GM12878 (cell line): ENCODE measurements around the gene ITPR2. TPM values are rescaled to one million over a fixed set of nuclear protein-coding genes. Genes with fewer than 3 reads are reported as not detected.

Experiments used
- ATAC-seq: fragments of 200-7000 bp; cut with Tn5 transposase; 3 replicates; pipeline ENCODE4 v1.9.1; 2020; ENCODE audit warnings: mild to moderate bottlenecking, moderate library complexity
- BruUV-seq: library from RNA; stranded (reverse); fragments of 400-500 nt; replicated peaks from 2 replicates; lab custom pipeline; 2021; lab: Mats Ljungman, UMichigan
- CTCF ChIA-PET: fragments of 300-600 bp; sonication (Branson Sonifier 250); formaldehyde crosslinking; extraction: SDS; loops from one replicate; lab custom pipeline; 2021; ENCODE audit warnings: inconsistent platforms; lab: Yijun Ruan, JAX
- POLR2A ChIA-PET: fragments of 350-600 bp; formaldehyde crosslinking; extraction: SDS; loops from one replicate; lab custom pipeline; 2021; ENCODE audit warnings: inconsistent platforms; lab: Charles Lee
- RAD21 ChIA-PET: fragments of 300-600 bp; sonication (Branson Sonifier 250); formaldehyde crosslinking; loops from one replicate; lab custom pipeline; 2023; ENCODE audit warnings: antibody characterized with exemption; ENCODE audit not compliant: unreplicated experiment; lab: Charles Lee
- SMC1A ChIA-PET: fragments of 300-600 bp; sonication (Branson Sonifier 250); formaldehyde crosslinking; loops from one replicate; lab custom pipeline; 2023; ENCODE audit not compliant: unreplicated experiment, uncharacterized antibody; lab: Charles Lee
- DNase-seq: peaks from one replicate; pipeline ENCODE4 v3.0.0-alpha.2; 2011; ENCODE audit warnings: low read depth, low spot score
- FAIRE-seq: peaks from 3 replicates; lab custom pipeline; 2011; peaks lifted over from hg19 to GRCh38; lab: Jason Lieb, UNC
- H2AFZ ChIP-seq: 2 replicates; pipeline ENCODE4 v1.6.0; 2011; ENCODE audit warnings: low read depth, low read length, control low read depth; ENCODE audit not compliant: control insufficient read depth
- H3K27ac ChIP-seq: 2 replicates; pipeline ENCODE4 v1.5.1; 2011; ENCODE audit warnings: control low read depth; ENCODE audit not compliant: control insufficient read depth, insufficient read depth
- H3K27me3 ChIP-seq, 2 experiments: replicated peaks in 1 of 2; 2 replicates each; pipeline versions ENCODE4 v1.6.0 to v1.6.1; 2011; ENCODE audit warnings: low read length in 1 of 2; ENCODE audit not compliant: control insufficient read depth in 2 of 2, insufficient read depth in 2 of 2
- H3K36me3 ChIP-seq, 2 experiments: 2 replicates each; pipeline ENCODE4 v1.5.1; 2011; ENCODE audit warnings: low read length in 1 of 2; ENCODE audit not compliant: control insufficient read depth in 2 of 2, insufficient read depth in 2 of 2
- H3K4me1 ChIP-seq: 2 replicates; pipeline ENCODE4 v1.6.1; 2011; ENCODE audit warnings: mild to moderate bottlenecking, low read length, moderate library complexity, mixed read lengths; ENCODE audit not compliant: control insufficient read depth, insufficient read depth
- H3K4me2 ChIP-seq: 2 replicates; pipeline ENCODE4 v1.6.0; 2011; ENCODE audit warnings: control low read depth; ENCODE audit not compliant: control insufficient read depth, insufficient read depth
- H3K4me3 ChIP-seq: fragments of 200-600 bp; sonication (generic); 2 replicates; pipeline ENCODE4 v1.5.1; 2016
- H3K79me2 ChIP-seq: 2 replicates; pipeline ENCODE4 v1.6.0; 2011; ENCODE audit warnings: low read length; ENCODE audit not compliant: control insufficient read depth, insufficient read depth
- H3K9ac ChIP-seq: 2 replicates; pipeline ENCODE4 v1.8.0; 2011; ENCODE audit warnings: low read length, control low read depth, mixed read lengths; ENCODE audit not compliant: control insufficient read depth, insufficient read depth
- H3K9me3 ChIP-seq: replicated peaks from 3 replicates; pipeline ENCODE4 v1.5.1; 2011; ENCODE audit warnings: mild to moderate bottlenecking, low read length; ENCODE audit not compliant: control insufficient read depth, insufficient read depth
- H4K20me1 ChIP-seq: 2 replicates; pipeline ENCODE4 v1.6.0; 2011; ENCODE audit not compliant: control insufficient read depth, insufficient read depth
- CBX3 ChIP-seq: fragments of 200-600 bp; sonication (generic); IDR thresholded peaks from 2 replicates; pipeline ENCODE4 v1.6.1; 2016; ENCODE audit warnings: low read depth, borderline replicate concordance
- FOXK2 ChIP-seq: fragments of 450-650 bp; IDR thresholded peaks from 2 replicates; pipeline ENCODE4 v1.6.1; 2017; ENCODE audit warnings: mild to moderate bottlenecking, moderate library complexity
- HDAC6 ChIP-seq: fragments of 200-600 bp; sonication (generic); IDR thresholded peaks from one replicate; pipeline ENCODE4 v1.8.0; 2017; ENCODE audit warnings: antibody characterized with exemption; ENCODE audit not compliant: unreplicated experiment
- IRF5 ChIP-seq: fragments of 450-650 bp; IDR thresholded peaks from 2 replicates; pipeline ENCODE4 v1.6.1; 2017; ENCODE audit warnings: borderline replicate concordance
- NR2C2 ChIP-seq: IDR thresholded peaks from 2 replicates; pipeline ENCODE4 v1.6.1; 2011; ENCODE audit warnings: borderline replicate concordance, low read depth; ENCODE audit not compliant: control insufficient read depth, insufficient read length
- RAD51 ChIP-seq: fragments of 450-650 bp; IDR thresholded peaks from 2 replicates; pipeline ENCODE4 v1.6.1; 2016; ENCODE audit warnings: moderate library complexity, mild to moderate bottlenecking, inconsistent platforms
- RELB ChIP-seq: fragments of 450-650 bp; IDR thresholded peaks from 2 replicates; pipeline ENCODE4 v1.6.1; 2017; ENCODE audit warnings: low read depth, mild to moderate bottlenecking, moderate library complexity
- in situ Hi-C: fragments of 300-500 bp; cut with MboI; formaldehyde crosslinking; loops from 9 replicates; pipeline ENCODE4 v1.14.3; 2018; ENCODE audit warnings: mixed read lengths
- intact Hi-C: fragments of 100-400 bp; cut with micrococcal nuclease; formaldehyde crosslinking; loops from one replicate; pipeline ENCODE4 v1.14.2; 2022; ENCODE audit not compliant: unreplicated experiment
- polyA plus RNA-seq, 11 experiments: library from polyadenylated mRNA; depleted of rRNA in 4 of 11; unstranded in 6 of 11; stranded (reverse) in 5 of 11; fragments of >200 nt; fragmentation: Nextera tagmentation in 4 of 11; fragmentation: Illumina TruSeq in 1 of 11; extraction: Ambion mirVana in 4 of 11; extraction: Trizol in 1 of 11; gene quantifications; 1 replicate in 1 of 11; 2 replicates in 10 of 11; pipeline versions ENCODE4 v1.2.1 to v1.2.3, GENCODE V29; 2011 to 2016; ENCODE audit warnings: inconsistent platforms in 2 of 11, missing spikeins in 2 of 11, low read depth in 1 of 11
- total RNA-seq, 4 experiments: library from RNA; depleted of rRNA in 3 of 4; stranded (reverse); fragments of >200 nt in 3 of 4; fragmentation: Illumina TruSeq in 1 of 4; extraction: Trizol in 1 of 4; gene quantifications; 2 replicates each; pipeline versions ENCODE4 v1.2.1 to v1.2.3, GENCODE V29; 2013 to 2021

Gene ITPR2
- total and polyA plus RNA-seq, 10 of the 15 experiments (the other 5 are each of a cell fraction or from before 2014, with no cell fraction given) = 7.5 to 76.2 (median 47.1) TPM

- no peak for ATAC-seq
- Histone ChIP-seq H3K4me2 (no peak overlapping the region; the same call in 1 of the 2 replicates), H3K27me3 (no peaks in the 10 kb centered on the region), H3K4me3 (no peak overlapping the region)
- FAIRE-seq = no peak
- POLR2A ChIA-PET = interaction anchor here (1.8 kb wide), 1 partner anchor 32 kb away, joined by 5 read pairs; the partner anchor contains the start of gene ITPR2
- no TSS peak for BruUV-seq
- CTCF ChIA-PET = interaction anchor here (0.8 to 1.6 kb wide), 5 partner anchors 8 to 99 kb away, joined by 4 to 7 read pairs (median 4); no protein-coding TSS in a partner anchor
- TF ChIP-seq IRF5 = no peak
- no peak for TF ChIP-seq RELB
- no peak for TF ChIP-seq RAD51
- no peak for TF ChIP-seq HDAC6
- TF ChIP-seq NR2C2 = no peak
- TF ChIP-seq FOXK2 = no peak
- TF ChIP-seq CBX3 = no peak
- TF ChIP-seq, all 136 proteins: peak for 0
- H3K4me1 ChIP-seq = peaks cover 24% of the 10 kb centered on the region
- intact Hi-C loops (no loop called here), in situ Hi-C loops (no loop called here)
- H4K20me1 ChIP-seq = no peaks in the 10 kb centered on the region
- H3K79me2 ChIP-seq = peaks cover 39% of the 10 kb centered on the region
- RAD21 ChIA-PET = interaction anchor here (0.9 to 1.9 kb wide), 7 partner anchors 10 to 78 kb away, joined by 3 to 5 read pairs (median 3); no protein-coding TSS in a partner anchor
- peaks cover 7 to 8% of the 10 kb centered on the region in 2 experiments; a peak in 3 of 4 replicates for H3K36me3 ChIP-seq
- H3K9ac ChIP-seq = no peak overlapping the region
- H3K9me3 ChIP-seq = peaks cover 2% of the 10 kb centered on the region; the same call in 1 of the 3 replicates
- SMC1A ChIA-PET = interaction anchor here (0.8 to 7.2 kb wide), 10 partner anchors 9 to 99 kb away, joined by 3 to 29 read pairs (median 4); no protein-coding TSS in a partner anchor
- no peak for DNase-seq
- no peak overlapping the region for H3K27ac ChIP-seq
- H2AFZ ChIP-seq = no peak overlapping the region
These were observed 32.6 kb downstream of the ITPR2 start for GRCh38 chr12:26800347-26800746.
